ENCODE data around the gene CRACR2B.

Gene CRACR2B

GRCh38 chr11:855330-855674 lies 27.6 kb downstream of the CRACR2B start:
- no peak for DNase-seq
- no peaks in the 10 kb centered on the region for H3K36me3 ChIP-seq
- no peaks in the 10 kb centered on the region for H3K9me3 ChIP-seq (ENCODE audit: severe bottlenecking)
- no peak for TF ChIP-seq CTCF (IDR thresholded peaks at IDR 0.05; ENCODE audit: low read depth, low read length)
- H3K27me3 ChIP-seq (ENCODE audit: insufficient read depth, low read depth, severe bottlenecking): no peaks in the 10 kb centered on the region
- H3K4me3 ChIP-seq (ENCODE audit: low read depth, low read length): no peak overlapping the region
- peak overlapping the region; percentile 38 for H3K27ac ChIP-seq

GRCh38 chr11:855796-856195 lies 28.1 kb downstream of the CRACR2B start:
- no peak for DNase-seq
- Histone ChIP-seq H3K4me3 (ENCODE audit: low read depth, low read length) (no peak overlapping the region), H3K27ac (peak overlapping the region; percentile 10), H3K27me3 (ENCODE audit: insufficient read depth, low read depth, severe bottlenecking) (no peaks in the 10 kb centered on the region), H3K36me3 (no peaks in the 10 kb centered on the region), H3K9me3 (ENCODE audit: severe bottlenecking) (no peaks in the 10 kb centered on the region)
- no peak for TF ChIP-seq CTCF (IDR thresholded peaks at IDR 0.05; ENCODE audit: low read depth, low read length)

- Histone ChIP-seq H3K27ac (peak overlapping the region; percentile 10), H3K36me3 (no peaks in the 10 kb centered on the region), H3K4me3 (ENCODE audit: low read depth, low read length) (no peak overlapping the region), H3K9me3 (ENCODE audit: severe bottlenecking) (no peaks in the 10 kb centered on the region), H3K27me3 (ENCODE audit: insufficient read depth, low read depth, severe bottlenecking) (no peaks in the 10 kb centered on the region)
- DNase-seq: no peak
- no peak for TF ChIP-seq CTCF (IDR thresholded peaks at IDR 0.05; ENCODE audit: low read depth, low read length)
Observed at GRCh38 chr11:856397-856796, 28.7 kb downstream of the CRACR2B start.

GRCh38 chr11:858053-858761 lies 30.5 kb downstream of the CRACR2B start:
- no peak overlapping the region for H3K27ac ChIP-seq
- H3K4me3 ChIP-seq (ENCODE audit: low read depth, low read length): no peak overlapping the region
- DNase-seq: no peak
- H3K36me3 ChIP-seq: 0 out of 2 replicates have a peak, but pooled peaks cover under 1% of the 10 kb centered on the region
- H3K27me3 ChIP-seq (ENCODE audit: insufficient read depth, low read depth, severe bottlenecking): no peaks in the 10 kb centered on the region
- no peak for TF ChIP-seq CTCF (IDR thresholded peaks at IDR 0.05; ENCODE audit: low read depth, low read length)
- no peaks in the 10 kb centered on the region for H3K9me3 ChIP-seq (ENCODE audit: severe bottlenecking)

- Histone ChIP-seq H3K27ac (no peak overlapping the region), H3K27me3 (ENCODE audit: insufficient read depth, low read depth, severe bottlenecking) (no peaks in the 10 kb centered on the region), H3K4me3 (ENCODE audit: low read depth, low read length) (no peak overlapping the region), H3K36me3 (peaks cover 3% of the 10 kb centered on the region; the same call in 1 of the 2 replicates), H3K9me3 (ENCODE audit: severe bottlenecking) (no peaks in the 10 kb centered on the region)
- no peak for DNase-seq
- no peak for TF ChIP-seq CTCF (IDR thresholded peaks at IDR 0.05; ENCODE audit: low read depth, low read length)
Observed at GRCh38 chr11:858762-859339, 31.1 kb downstream of the CRACR2B start.

Data from WERI-Rb-1 (cell line).